OCI-LY1 (cell line): Measurements from ENCODE around the gene C22orf15.

ENCODE experiments used
- H2AFZ ChIP-seq: fragments of 200-600 bp; sonication (generic), shearing (Covaris generic); 2 replicates; pipeline ENCODE4 v1.6.0; 2014; ENCODE audit warnings: antibody characterized with exemption, mild to moderate bottlenecking, low read length
- H3F3A ChIP-seq: fragments of 200-600 bp; sonication (generic), shearing (Covaris generic); 2 replicates; pipeline ENCODE4 v1.6.0; 2014; ENCODE audit warnings: mild to moderate bottlenecking, antibody characterized with exemption, low read length, moderate library complexity; ENCODE audit not compliant: insufficient read depth
- H3K27ac ChIP-seq: fragments of 200-600 bp; sonication (generic); 2 replicates; pipeline ENCODE4 v1.5.1; 2014; ENCODE audit warnings: low read length, mixed run types, mild to moderate bottlenecking, low read depth; ENCODE audit not compliant: poor library complexity, severe bottlenecking
- H3K27me3 ChIP-seq: fragments of 200-600 bp; sonication (generic); 2 replicates; pipeline ENCODE4 v1.6.0; 2014; ENCODE audit warnings: antibody characterized with exemption, mild to moderate bottlenecking, low read length, moderate library complexity; ENCODE audit not compliant: insufficient read depth
- H3K36me3 ChIP-seq: fragments of 200-600 bp; sonication (generic); 2 replicates; pipeline ENCODE4 v1.6.1; 2014; ENCODE audit warnings: mild to moderate bottlenecking, antibody characterized with exemption, low read length, moderate library complexity, mixed read lengths; ENCODE audit not compliant: insufficient read depth
- H3K4me1 ChIP-seq: fragments of 200-600 bp; sonication (generic); 2 replicates; pipeline ENCODE4 v1.5.1; 2014; ENCODE audit warnings: mild to moderate bottlenecking, low read length, moderate library complexity; ENCODE audit not compliant: insufficient read depth, severe bottlenecking
- H3K4me2 ChIP-seq: fragments of 200-600 bp; sonication (generic), shearing (Covaris generic); 2 replicates; pipeline ENCODE4 v1.6.1; 2014; ENCODE audit warnings: low read length
- H3K4me3 ChIP-seq: fragments of 200-600 bp; sonication (generic); 2 replicates; pipeline ENCODE4 v1.5.1; 2014; ENCODE audit warnings: low read length, low read depth, mild to moderate bottlenecking, mixed read lengths; ENCODE audit not compliant: poor library complexity, severe bottlenecking
- H3K79me2 ChIP-seq: fragments of 200-600 bp; shearing (Covaris generic); 2 replicates; pipeline ENCODE4 v1.6.1; 2016; ENCODE audit warnings: mixed run types, low read length, mixed read lengths; ENCODE audit not compliant: insufficient read depth
- H3K9ac ChIP-seq: fragments of 200-600 bp; sonication (generic), shearing (Covaris generic); 2 replicates; pipeline ENCODE4 v1.6.1; 2014; ENCODE audit warnings: mild to moderate bottlenecking, low read length, mixed read lengths
- H3K9me2 ChIP-seq: fragments of 200-600 bp; sonication (generic), shearing (Covaris generic); 2 replicates; pipeline ENCODE4 v1.6.1; 2014; ENCODE audit warnings: low read depth, mild to moderate bottlenecking, low read length, mixed read lengths
- H3K9me3 ChIP-seq: fragments of 200-600 bp; shearing (Covaris generic); 2 replicates; pipeline ENCODE4 v1.6.1; 2014; ENCODE audit warnings: low read length, mixed read lengths
- H4K20me1 ChIP-seq: fragments of 200-600 bp; sonication (generic), shearing (Covaris generic); 2 replicates; pipeline ENCODE4 v1.6.0; 2016; ENCODE audit warnings: mild to moderate bottlenecking, low read length; ENCODE audit not compliant: insufficient read depth
- CTCF ChIP-seq: fragments of 200-600 bp; sonication (generic), shearing (Covaris generic); IDR thresholded peaks from 2 replicates; pipeline ENCODE4 v1.5.1; 2017; ENCODE audit warnings: mild to moderate bottlenecking, antibody characterized with exemption, low read length, moderate library complexity, mixed read lengths
- EZH2 ChIP-seq: fragments of 200-600 bp; sonication (generic), shearing (Covaris generic); IDR thresholded peaks from 2 replicates; pipeline ENCODE4 v1.8.0; 2017; ENCODE audit warnings: borderline replicate concordance, mixed run types, mild to moderate bottlenecking, antibody characterized with exemption, low read length, moderate library complexity, mixed read lengths

The C22orf15 gene

DNA sequence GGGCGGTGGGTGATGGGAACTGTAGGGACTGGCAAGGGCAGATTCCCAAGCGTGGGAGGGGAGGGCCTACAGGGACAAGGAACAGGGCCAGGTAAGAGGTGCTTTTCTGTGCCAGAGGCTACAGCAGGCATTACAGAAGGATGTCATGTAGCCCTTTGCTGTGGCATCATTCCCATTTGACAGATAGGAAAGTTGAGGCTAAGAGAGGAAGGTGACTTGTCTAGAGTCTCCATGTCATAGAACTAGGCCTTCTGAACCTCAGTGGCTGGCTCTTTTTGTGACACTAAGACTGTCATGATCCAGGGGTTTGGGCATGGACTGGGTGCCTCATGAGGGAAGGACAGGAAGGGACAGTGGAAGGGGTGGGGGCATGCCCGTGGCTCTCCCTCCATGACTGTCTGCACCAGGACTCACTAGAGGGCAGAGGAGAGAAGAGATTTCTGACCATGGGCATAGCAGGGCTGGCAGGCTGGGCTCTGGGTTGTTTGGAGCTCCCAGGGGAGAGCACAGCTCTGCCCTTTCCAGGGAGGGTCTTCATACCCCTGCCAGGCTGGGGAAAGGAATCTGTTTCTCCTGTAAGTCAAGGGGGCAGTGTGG lies 13.1 kb downstream of the C22orf15 start:
- Histone ChIP-seq H3K9ac (no peak overlapping the region), H3K36me3 (no peaks in the 10 kb centered on the region), H3K79me2 (no peaks in the 10 kb centered on the region), H3K4me1 (peaks cover 15% of the 10 kb centered on the region), H3K9me3 (no peaks in the 10 kb centered on the region), H3K27me3 (0 out of 2 replicates have a peak, but pooled peaks cover 4% of the 10 kb centered on the region), H2AFZ (no peak overlapping the region), H3K9me2 (no peaks in the 10 kb centered on the region), H3K27ac (no peak overlapping the region), H4K20me1 (no peaks in the 10 kb centered on the region), H3K4me3 (no peak overlapping the region), H3K4me2 (no peak overlapping the region), H3F3A (no peaks in the 10 kb centered on the region)
- no peak for TF ChIP-seq EZH2
- peak; percentile 26; the same call in 1 of the 2 replicates for TF ChIP-seq CTCF

GRCh38 chr22:23777776-23778576 lies 15.2 kb downstream of the C22orf15 start:
- Histone ChIP-seq H3K27me3 (0 out of 2 replicates have a peak, but pooled peaks cover 4% of the 10 kb centered on the region), H3F3A (no peaks in the 10 kb centered on the region), H2AFZ (no peak overlapping the region), H3K4me3 (no peak overlapping the region), H3K9me2 (no peaks in the 10 kb centered on the region), H3K27ac (no peak overlapping the region), H3K4me2 (no peak overlapping the region), H3K9me3 (no peaks in the 10 kb centered on the region), H3K9ac (no peak overlapping the region), H3K36me3 (no peaks in the 10 kb centered on the region), H4K20me1 (no peaks in the 10 kb centered on the region), H3K79me2 (no peaks in the 10 kb centered on the region), H3K4me1 (peaks cover 3% of the 10 kb centered on the region)
- TF ChIP-seq EZH2 = no peak

- no peaks in the 10 kb centered on the region for H3F3A ChIP-seq
- H3K9ac ChIP-seq = no peak overlapping the region
- no peak for TF ChIP-seq CTCF
- no peak for TF ChIP-seq EZH2
- no peaks in the 10 kb centered on the region for H3K4me1 ChIP-seq
- no peaks in the 10 kb centered on the region for H3K79me2 ChIP-seq
- no peaks in the 10 kb centered on the region for H3K9me3 ChIP-seq
- no peaks in the 10 kb centered on the region for H3K36me3 ChIP-seq
- H3K27ac ChIP-seq = no peak overlapping the region
- no peak overlapping the region for H3K4me2 ChIP-seq
- H3K9me2 ChIP-seq = no peaks in the 10 kb centered on the region
- H2AFZ ChIP-seq = no peak overlapping the region
- no peak overlapping the region for H3K4me3 ChIP-seq
- 0 out of 2 replicates have a peak, but pooled peaks cover 4% of the 10 kb centered on the region for H3K27me3 ChIP-seq
- no peaks in the 10 kb centered on the region for H4K20me1 ChIP-seq
Observed at GRCh38 chr22:23778577-23778900, 15.7 kb downstream of the C22orf15 start.
